OCI-LY7 (cell line): ENCODE data around the gene NOVA2. TPM values are rescaled to one million over a fixed set of nuclear protein-coding genes. Genes with fewer than 3 reads are reported as not detected.

Source experiments
- BruUV-seq: library from RNA; stranded (reverse); fragments of 400-500 nt; replicated peaks from 2 replicates; lab custom pipeline; 2021; lab: Mats Ljungman, UMichigan
- CTCF ChIA-PET: fragments of 300-600 bp; sonication (Branson Sonifier 250); formaldehyde crosslinking; loops from one replicate; lab custom pipeline; 2022; ENCODE audit warnings: antibody characterized with exemption; ENCODE audit not compliant: unreplicated experiment; lab: Charles Lee
- POLR2A ChIA-PET: fragments of 300-600 bp; sonication (Branson Sonifier 250); formaldehyde crosslinking; loops from one replicate; lab custom pipeline; 2022; ENCODE audit warnings: antibody characterized with exemption; lab: Charles Lee
- DNase-seq: peaks from one replicate; pipeline ENCODE4 v3.0.0-alpha.2; 2015; ENCODE audit warnings: low spot score
- H2AFZ ChIP-seq: fragments of 200-600 bp; sonication (generic), shearing (Covaris generic); 2 replicates; pipeline ENCODE4 v1.6.1; 2014; ENCODE audit warnings: mild to moderate bottlenecking, antibody characterized with exemption, low read length, moderate library complexity
- H3K27ac ChIP-seq: fragments of 200-600 bp; sonication (generic); 2 replicates; pipeline ENCODE4 v1.5.1; 2014; ENCODE audit warnings: mixed run types, low read depth, mild to moderate bottlenecking, moderate library complexity, low read length, inconsistent platforms; ENCODE audit not compliant: poor library complexity, severe bottlenecking
- H3K36me3 ChIP-seq: fragments of 200-600 bp; sonication (generic); 2 replicates; pipeline ENCODE4 v1.6.1; 2014; ENCODE audit warnings: mild to moderate bottlenecking, antibody characterized with exemption, low read length, moderate library complexity, mixed read lengths; ENCODE audit not compliant: insufficient read depth
- H3K4me1 ChIP-seq: fragments of 200-600 bp; sonication (generic); 2 replicates; pipeline ENCODE4 v1.5.1; 2014; ENCODE audit warnings: mild to moderate bottlenecking, low read length; ENCODE audit not compliant: insufficient read depth, poor library complexity, severe bottlenecking
- H3K4me2 ChIP-seq: fragments of 200-600 bp; sonication (generic); 2 replicates; pipeline ENCODE4 v1.6.1; 2014; ENCODE audit warnings: mild to moderate bottlenecking, low read length
- H3K4me3 ChIP-seq: fragments of 200-600 bp; sonication (generic); 2 replicates; pipeline ENCODE4 v1.5.1; 2014; ENCODE audit warnings: mild to moderate bottlenecking, low read depth, low read length; ENCODE audit not compliant: poor library complexity, severe bottlenecking
- H3K79me2 ChIP-seq: fragments of 200-600 bp; sonication (generic); 2 replicates; pipeline ENCODE4 v1.6.1; 2016; ENCODE audit warnings: low read depth, mild to moderate bottlenecking, low read length, moderate library complexity, mixed read lengths; ENCODE audit not compliant: insufficient read depth
- H3K9me2 ChIP-seq: fragments of 200-600 bp; sonication (generic); 2 replicates; pipeline ENCODE4 v1.6.1; 2016; ENCODE audit warnings: mild to moderate bottlenecking, low read length, mixed read lengths; ENCODE audit not compliant: insufficient read depth
- H3K9me3 ChIP-seq: fragments of 200-600 bp; sonication (generic); 2 replicates; pipeline ENCODE4 v1.6.1; 2014; ENCODE audit warnings: mild to moderate bottlenecking, mixed run types, low read length, mixed read lengths
- H4K20me1 ChIP-seq: fragments of 200-600 bp; sonication (generic); 2 replicates; pipeline ENCODE4 v1.6.1; 2014; ENCODE audit warnings: mild to moderate bottlenecking, antibody characterized with exemption, low read length, moderate library complexity, mixed read lengths; ENCODE audit not compliant: insufficient read depth
- CTCF ChIP-seq: fragments of 200-600 bp; sonication (generic); conservative IDR thresholded peaks from 2 replicates; pipeline ENCODE4 v1.5.1; 2014; ENCODE audit warnings: mild to moderate bottlenecking, antibody characterized with exemption, low read length, moderate library complexity, mixed read lengths
- EZH2phosphoT487 ChIP-seq: fragments of 200-600 bp; sonication (generic); IDR thresholded peaks from 2 replicates; pipeline ENCODE4 v1.6.1; 2018; ENCODE audit warnings: low read depth, borderline replicate concordance, mild to moderate bottlenecking, mixed run types, antibody characterized with exemption, low read length, moderate library complexity, mixed read lengths
- intact Hi-C: fragments of 100-400 bp; cut with micrococcal nuclease; formaldehyde crosslinking; loops from one replicate; pipeline ENCODE4 v1.10.0; 2022; ENCODE audit not compliant: unreplicated experiment
- total RNA-seq, 2 experiments: library from RNA; depleted of rRNA in 1 of 2; stranded (reverse); fragments of >200 nt in 1 of 2; shearing (Covaris generic) in 1 of 2; gene quantifications; 2 replicates each; pipeline ENCODE4 v1.2.3, GENCODE V29; 2014 to 2022

NOVA2 gene
- total RNA-seq, 2 experiments from 2014 or later, result 0.19 TPM; not detected in 1

DNA sequence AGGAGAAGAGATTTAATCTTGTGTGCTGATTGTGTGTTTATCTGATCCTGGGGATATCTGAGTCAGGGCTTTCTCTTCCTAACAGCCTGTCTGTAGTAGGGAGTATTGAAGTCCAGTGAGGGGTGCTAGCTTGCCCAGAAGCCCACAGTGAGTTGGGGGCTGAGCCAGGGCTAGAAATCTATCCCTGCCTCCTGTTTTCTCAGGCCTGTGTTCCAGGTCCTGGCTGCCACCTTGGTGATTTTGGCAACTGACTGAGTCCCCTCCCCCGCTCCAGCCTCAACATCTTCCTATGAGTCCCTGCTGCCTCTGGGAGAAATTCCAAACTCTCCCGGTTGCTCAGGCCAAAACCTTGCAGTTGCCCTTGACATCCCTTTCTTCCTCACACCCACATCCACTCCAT is 7.7 kb upstream of the NOVA2 start:
- H4K20me1 ChIP-seq, result no peaks in the 10 kb centered on the region
- no peaks in the 10 kb centered on the region for H3K9me3 ChIP-seq
- no peak overlapping the region for H3K27ac ChIP-seq
- POLR2A ChIA-PET, result no interaction called here
- no TSS peak for BruUV-seq
- TF ChIP-seq CTCF (no peak), EZH2phosphoT487 (no peak)
- H3K4me2 ChIP-seq, result no peak overlapping the region
- H3K4me1 ChIP-seq, result no peaks in the 10 kb centered on the region
- H3K79me2 ChIP-seq, result no peaks in the 10 kb centered on the region
- no peaks in the 10 kb centered on the region for H3K36me3 ChIP-seq
- no peak for DNase-seq
- CTCF ChIA-PET, result no interaction called here
- H3K9me2 ChIP-seq, result no peaks in the 10 kb centered on the region
- no peak overlapping the region for H2AFZ ChIP-seq
- intact Hi-C loops, result no loop called here
- H3K4me3 ChIP-seq, result no peak overlapping the region

GRCh38 chr19:45978156-45978555 is 4.5 kb upstream of the NOVA2 start:
- H3K9me3 ChIP-seq, result no peaks in the 10 kb centered on the region
- intact Hi-C loops, result no loop called here
- no peaks in the 10 kb centered on the region for H3K36me3 ChIP-seq
- DNase-seq, result no peak
- H3K4me2 ChIP-seq, result no peak overlapping the region
- H4K20me1 ChIP-seq, result no peaks in the 10 kb centered on the region
- no peaks in the 10 kb centered on the region for H3K4me1 ChIP-seq
- no peak overlapping the region for H3K4me3 ChIP-seq
- H3K27ac ChIP-seq, result no peak overlapping the region
- ChIA-PET CTCF (no interaction called here), POLR2A (interaction anchor here (0.6 kb wide), 1 partner anchor 87 kb away, joined by 4 read pairs; no protein-coding TSS in a partner anchor)
- BruUV-seq, result no TSS peak
- no peaks in the 10 kb centered on the region for H3K79me2 ChIP-seq
- no peak overlapping the region for H2AFZ ChIP-seq
- no peaks in the 10 kb centered on the region for H3K9me2 ChIP-seq
- no peak for TF ChIP-seq CTCF
- no peak for TF ChIP-seq EZH2phosphoT487

GRCh38 chr19:45976178-45976577 is 2.5 kb upstream of the NOVA2 start:
- Histone ChIP-seq H3K4me1 (peaks cover 8% of the 10 kb centered on the region), H3K4me2 (no peak overlapping the region), H3K79me2 (no peaks in the 10 kb centered on the region), H3K9me2 (no peaks in the 10 kb centered on the region), H3K36me3 (no peaks in the 10 kb centered on the region), H3K4me3 (no peak overlapping the region), H3K27ac (no peak overlapping the region), H3K9me3 (no peaks in the 10 kb centered on the region), H4K20me1 (no peaks in the 10 kb centered on the region), H2AFZ (no peak overlapping the region)
- DNase-seq, result no peak
- TF ChIP-seq EZH2phosphoT487 (no peak), CTCF (no peak)
- CTCF ChIA-PET, result no interaction called here
- no TSS peak for BruUV-seq
- intact Hi-C loops, result no loop called here
- POLR2A ChIA-PET, result no interaction called here
